ENCODE data around the gene AP5S1. TPM values are rescaled to one million over a fixed set of nuclear protein-coding genes. Genes with fewer than 3 reads are reported as not detected.

Gene AP5S1
- polyA plus RNA-seq, 1 donor from 2014 or later, result 11.3 TPM

DNA sequence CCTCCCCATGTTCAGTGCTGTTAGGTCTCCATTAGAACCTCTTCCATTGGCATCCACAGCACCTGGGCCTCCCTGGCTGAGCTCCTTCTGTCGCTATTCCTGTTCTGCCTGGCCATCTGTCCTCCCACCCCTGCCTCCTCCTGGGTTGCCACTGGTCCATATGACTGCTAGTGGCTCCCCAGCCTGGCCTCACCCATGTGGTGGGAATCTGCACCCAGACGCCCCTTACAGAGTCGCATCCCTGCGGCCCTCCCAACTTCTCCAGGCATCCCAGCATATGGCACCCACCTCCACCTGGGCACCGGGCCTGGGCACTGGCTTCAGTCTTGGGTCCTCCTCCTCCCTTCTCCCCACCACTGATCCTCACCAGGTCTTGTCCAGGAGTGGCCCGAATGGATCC lies 16.5 kb upstream of the AP5S1 start:
- H3K4me2 ChIP-seq (ENCODE audit: low read length), result no peak overlapping the region
- no peaks in the 10 kb centered on the region for H3K36me3 ChIP-seq (ENCODE audit: insufficient read depth, low read length)
- no peaks in the 10 kb centered on the region for H3K27me3 ChIP-seq (ENCODE audit: insufficient read depth, low read depth, low read length)
- H2AFZ ChIP-seq (ENCODE audit: low read depth, low read length), result no peak overlapping the region
- H3K9me3 ChIP-seq (ENCODE audit: low read length), result no peaks in the 10 kb centered on the region
- no peak overlapping the region for H3K27ac ChIP-seq (ENCODE audit: low read length)
- H3F3A ChIP-seq (ENCODE audit: insufficient read depth, low read length, poor library complexity, severe bottlenecking), result no peaks in the 10 kb centered on the region
- H3K9me2 ChIP-seq (ENCODE audit: insufficient read depth, low read length), result no peaks in the 10 kb centered on the region
- no peaks in the 10 kb centered on the region for H3K79me2 ChIP-seq (replicated peaks; ENCODE audit: insufficient read depth, low read length)
- TF ChIP-seq EP300 (conservative IDR thresholded peaks at IDR 0.05; ENCODE audit: poor library complexity, severe bottlenecking) (no peak), TAF1 (IDR thresholded peaks at IDR 0.05; ENCODE audit: low read depth) (no peak), MXI1 (conservative IDR thresholded peaks at IDR 0.05; ENCODE audit: poor library complexity, severe bottlenecking) (no peak), SMC3 (conservative IDR thresholded peaks at IDR 0.05; ENCODE audit: poor library complexity) (no peak), POLR2AphosphoS5 (IDR thresholded peaks at IDR 0.05) (no peak), RAD21 (conservative IDR thresholded peaks at IDR 0.05) (no peak), EZH2 (IDR thresholded peaks at IDR 0.05; ENCODE audit: borderline replicate concordance, insufficient read depth, low read length, poor library complexity, severe bottlenecking) (no peak)
- TF ChIP-seq, protein P1, sequence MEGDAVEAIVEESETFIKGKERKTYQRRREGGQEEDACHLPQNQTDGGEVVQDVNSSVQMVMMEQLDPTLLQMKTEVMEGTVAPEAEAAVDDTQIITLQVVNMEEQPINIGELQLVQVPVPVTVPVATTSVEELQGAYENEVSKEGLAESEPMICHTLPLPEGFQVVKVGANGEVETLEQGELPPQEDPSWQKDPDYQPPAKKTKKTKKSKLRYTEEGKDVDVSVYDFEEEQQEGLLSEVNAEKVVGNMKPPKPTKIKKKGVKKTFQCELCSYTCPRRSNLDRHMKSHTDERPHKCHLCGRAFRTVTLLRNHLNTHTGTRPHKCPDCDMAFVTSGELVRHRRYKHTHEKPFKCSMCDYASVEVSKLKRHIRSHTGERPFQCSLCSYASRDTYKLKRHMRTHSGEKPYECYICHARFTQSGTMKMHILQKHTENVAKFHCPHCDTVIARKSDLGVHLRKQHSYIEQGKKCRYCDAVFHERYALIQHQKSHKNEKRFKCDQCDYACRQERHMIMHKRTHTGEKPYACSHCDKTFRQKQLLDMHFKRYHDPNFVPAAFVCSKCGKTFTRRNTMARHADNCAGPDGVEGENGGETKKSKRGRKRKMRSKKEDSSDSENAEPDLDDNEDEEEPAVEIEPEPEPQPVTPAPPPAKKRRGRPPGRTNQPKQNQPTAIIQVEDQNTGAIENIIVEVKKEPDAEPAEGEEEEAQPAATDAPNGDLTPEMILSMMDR (IDR thresholded peaks at IDR 0.05; ENCODE audit: poor library complexity, severe bottlenecking), result no peak
- TF ChIP-seq, protein P2, sequence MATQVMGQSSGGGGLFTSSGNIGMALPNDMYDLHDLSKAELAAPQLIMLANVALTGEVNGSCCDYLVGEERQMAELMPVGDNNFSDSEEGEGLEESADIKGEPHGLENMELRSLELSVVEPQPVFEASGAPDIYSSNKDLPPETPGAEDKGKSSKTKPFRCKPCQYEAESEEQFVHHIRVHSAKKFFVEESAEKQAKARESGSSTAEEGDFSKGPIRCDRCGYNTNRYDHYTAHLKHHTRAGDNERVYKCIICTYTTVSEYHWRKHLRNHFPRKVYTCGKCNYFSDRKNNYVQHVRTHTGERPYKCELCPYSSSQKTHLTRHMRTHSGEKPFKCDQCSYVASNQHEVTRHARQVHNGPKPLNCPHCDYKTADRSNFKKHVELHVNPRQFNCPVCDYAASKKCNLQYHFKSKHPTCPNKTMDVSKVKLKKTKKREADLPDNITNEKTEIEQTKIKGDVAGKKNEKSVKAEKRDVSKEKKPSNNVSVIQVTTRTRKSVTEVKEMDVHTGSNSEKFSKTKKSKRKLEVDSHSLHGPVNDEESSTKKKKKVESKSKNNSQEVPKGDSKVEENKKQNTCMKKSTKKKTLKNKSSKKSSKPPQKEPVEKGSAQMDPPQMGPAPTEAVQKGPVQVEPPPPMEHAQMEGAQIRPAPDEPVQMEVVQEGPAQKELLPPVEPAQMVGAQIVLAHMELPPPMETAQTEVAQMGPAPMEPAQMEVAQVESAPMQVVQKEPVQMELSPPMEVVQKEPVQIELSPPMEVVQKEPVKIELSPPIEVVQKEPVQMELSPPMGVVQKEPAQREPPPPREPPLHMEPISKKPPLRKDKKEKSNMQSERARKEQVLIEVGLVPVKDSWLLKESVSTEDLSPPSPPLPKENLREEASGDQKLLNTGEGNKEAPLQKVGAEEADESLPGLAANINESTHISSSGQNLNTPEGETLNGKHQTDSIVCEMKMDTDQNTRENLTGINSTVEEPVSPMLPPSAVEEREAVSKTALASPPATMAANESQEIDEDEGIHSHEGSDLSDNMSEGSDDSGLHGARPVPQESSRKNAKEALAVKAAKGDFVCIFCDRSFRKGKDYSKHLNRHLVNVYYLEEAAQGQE (IDR thresholded peaks at IDR 0.05; ENCODE audit: borderline replicate concordance), result no peak
- no peak overlapping the region for H3K9ac ChIP-seq (ENCODE audit: low read length)
- H3K4me3 ChIP-seq (ENCODE audit: low read length), result no peak overlapping the region
- no peaks in the 10 kb centered on the region for H4K20me1 ChIP-seq (ENCODE audit: insufficient read depth)

DNA sequence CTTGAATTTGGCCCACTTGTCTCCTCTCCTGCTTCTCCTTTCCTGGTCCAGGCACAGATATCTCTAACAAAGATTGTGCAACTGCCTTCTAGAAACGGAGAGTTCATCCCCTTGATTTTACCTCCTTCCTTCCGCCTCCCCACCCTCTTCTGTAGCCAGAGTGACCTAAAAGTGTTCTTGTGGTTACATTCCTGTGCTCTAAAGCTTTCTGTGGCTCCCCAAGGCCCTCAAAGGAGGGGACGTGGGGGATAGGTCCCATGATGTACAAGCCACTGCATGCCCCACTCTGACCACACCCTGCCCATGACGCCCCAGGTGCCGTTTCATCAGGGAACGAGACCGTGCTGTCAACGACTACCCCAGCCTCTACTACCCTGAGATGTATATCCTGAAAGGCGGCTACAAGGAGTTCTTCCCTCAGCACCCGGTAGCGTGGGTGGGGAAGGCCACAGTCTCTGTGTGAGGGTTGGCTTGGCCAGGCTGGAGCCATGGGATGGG lies 16.0 kb upstream of the AP5S1 start:
- Histone ChIP-seq H3K9me2 (ENCODE audit: insufficient read depth, low read length) (no peaks in the 10 kb centered on the region), H3K9ac (ENCODE audit: low read length) (no peak overlapping the region), H3K9me3 (ENCODE audit: low read length) (no peaks in the 10 kb centered on the region), H3K4me2 (ENCODE audit: low read length) (no peak overlapping the region), H4K20me1 (ENCODE audit: insufficient read depth) (no peaks in the 10 kb centered on the region), H2AFZ (ENCODE audit: low read depth, low read length) (no peak overlapping the region), H3F3A (ENCODE audit: insufficient read depth, low read length, poor library complexity, severe bottlenecking) (no peaks in the 10 kb centered on the region), H3K36me3 (ENCODE audit: insufficient read depth, low read length) (no peaks in the 10 kb centered on the region), H3K79me2 (replicated peaks; ENCODE audit: insufficient read depth, low read length) (no peaks in the 10 kb centered on the region), H3K27me3 (ENCODE audit: insufficient read depth, low read depth, low read length) (no peaks in the 10 kb centered on the region), H3K27ac (ENCODE audit: low read length) (no peak overlapping the region), H3K4me3 (ENCODE audit: low read length) (no peak overlapping the region)
- TF ChIP-seq EZH2 (IDR thresholded peaks at IDR 0.05; ENCODE audit: borderline replicate concordance, insufficient read depth, low read length, poor library complexity, severe bottlenecking) (no peak), TAF1 (IDR thresholded peaks at IDR 0.05; ENCODE audit: low read depth) (no peak), RAD21 (conservative IDR thresholded peaks at IDR 0.05) (no peak), POLR2AphosphoS5 (IDR thresholded peaks at IDR 0.05) (no peak), EP300 (conservative IDR thresholded peaks at IDR 0.05; ENCODE audit: poor library complexity, severe bottlenecking) (no peak), SMC3 (conservative IDR thresholded peaks at IDR 0.05; ENCODE audit: poor library complexity) (no peak)
- TF ChIP-seq, protein P1 (IDR thresholded peaks at IDR 0.05; ENCODE audit: poor library complexity, severe bottlenecking), result no peak
